GM12878 (cell line): ENCODE data around the gene SLAMF9. TPM values are rescaled to one million over a fixed set of nuclear protein-coding genes. Genes with fewer than 3 reads are reported as not detected.

Source experiments
- ATAC-seq: fragments of 200-7000 bp; cut with Tn5 transposase; 3 replicates; pipeline ENCODE4 v1.9.1; 2020; ENCODE audit warnings: mild to moderate bottlenecking, moderate library complexity
- BruUV-seq: library from RNA; stranded (reverse); fragments of 400-500 nt; replicated peaks from 2 replicates; lab custom pipeline; 2021; lab: Mats Ljungman, UMichigan
- CTCF ChIA-PET: fragments of 300-600 bp; sonication (Branson Sonifier 250); formaldehyde crosslinking; extraction: SDS; loops from one replicate; lab custom pipeline; 2021; ENCODE audit warnings: inconsistent platforms; lab: Yijun Ruan, JAX
- POLR2A ChIA-PET: fragments of 350-600 bp; formaldehyde crosslinking; extraction: SDS; loops from one replicate; lab custom pipeline; 2021; ENCODE audit warnings: inconsistent platforms; lab: Charles Lee
- RAD21 ChIA-PET: fragments of 300-600 bp; sonication (Branson Sonifier 250); formaldehyde crosslinking; loops from one replicate; lab custom pipeline; 2023; ENCODE audit warnings: antibody characterized with exemption; ENCODE audit not compliant: unreplicated experiment; lab: Charles Lee
- SMC1A ChIA-PET: fragments of 300-600 bp; sonication (Branson Sonifier 250); formaldehyde crosslinking; loops from one replicate; lab custom pipeline; 2023; ENCODE audit not compliant: unreplicated experiment, uncharacterized antibody; lab: Charles Lee
- DNase-seq: peaks from one replicate; pipeline ENCODE4 v3.0.0-alpha.2; 2011; ENCODE audit warnings: low read depth, low spot score
- FAIRE-seq: peaks from 3 replicates; lab custom pipeline; 2011; peaks lifted over from hg19 to GRCh38; lab: Jason Lieb, UNC
- H2AFZ ChIP-seq: 2 replicates; pipeline ENCODE4 v1.6.0; 2011; ENCODE audit warnings: low read depth, low read length, control low read depth; ENCODE audit not compliant: control insufficient read depth
- H3K27ac ChIP-seq: 2 replicates; pipeline ENCODE4 v1.5.1; 2011; ENCODE audit warnings: control low read depth; ENCODE audit not compliant: control insufficient read depth, insufficient read depth
- H3K27me3 ChIP-seq, 2 experiments: replicated peaks in 1 of 2; 2 replicates each; pipeline versions ENCODE4 v1.6.0 to v1.6.1; 2011; ENCODE audit warnings: low read length in 1 of 2; ENCODE audit not compliant: control insufficient read depth in 2 of 2, insufficient read depth in 2 of 2
- H3K36me3 ChIP-seq, 2 experiments: 2 replicates each; pipeline ENCODE4 v1.5.1; 2011; ENCODE audit warnings: low read length in 1 of 2; ENCODE audit not compliant: control insufficient read depth in 2 of 2, insufficient read depth in 2 of 2
- H3K4me1 ChIP-seq: 2 replicates; pipeline ENCODE4 v1.6.1; 2011; ENCODE audit warnings: mild to moderate bottlenecking, low read length, moderate library complexity, mixed read lengths; ENCODE audit not compliant: control insufficient read depth, insufficient read depth
- H3K4me2 ChIP-seq: 2 replicates; pipeline ENCODE4 v1.6.0; 2011; ENCODE audit warnings: control low read depth; ENCODE audit not compliant: control insufficient read depth, insufficient read depth
- H3K4me3 ChIP-seq: fragments of 200-600 bp; sonication (generic); 2 replicates; pipeline ENCODE4 v1.5.1; 2016
- H3K79me2 ChIP-seq: 2 replicates; pipeline ENCODE4 v1.6.0; 2011; ENCODE audit warnings: low read length; ENCODE audit not compliant: control insufficient read depth, insufficient read depth
- H3K9ac ChIP-seq: 2 replicates; pipeline ENCODE4 v1.8.0; 2011; ENCODE audit warnings: low read length, control low read depth, mixed read lengths; ENCODE audit not compliant: control insufficient read depth, insufficient read depth
- H3K9me3 ChIP-seq: replicated peaks from 3 replicates; pipeline ENCODE4 v1.5.1; 2011; ENCODE audit warnings: mild to moderate bottlenecking, low read length; ENCODE audit not compliant: control insufficient read depth, insufficient read depth
- H4K20me1 ChIP-seq: 2 replicates; pipeline ENCODE4 v1.6.0; 2011; ENCODE audit not compliant: control insufficient read depth, insufficient read depth
- CBX5 ChIP-seq: sonication (generic); IDR thresholded peaks from 2 replicates; pipeline ENCODE4 v1.6.1; 2016; ENCODE audit warnings: low read depth, moderate library complexity, mild to moderate bottlenecking, inconsistent platforms
- GABPA ChIP-seq: IDR thresholded peaks from 2 replicates; pipeline ENCODE4 v1.6.1; 2014; ENCODE audit warnings: antibody characterized with exemption, low read depth, mild to moderate bottlenecking, inconsistent platforms
- NFXL1 ChIP-seq: fragments of 450-650 bp; IDR thresholded peaks from 2 replicates; pipeline ENCODE4 v1.6.1; 2017; ENCODE audit warnings: antibody characterized with exemption, mild to moderate bottlenecking, borderline replicate concordance
- POLR2AphosphoS5 ChIP-seq: IDR thresholded peaks from 2 replicates; pipeline ENCODE4 v1.6.1; 2011; ENCODE audit warnings: mild to moderate bottlenecking, low read length, inconsistent platforms
- STAT1 ChIP-seq: fragments of 450-650 bp; conservative IDR thresholded peaks from 2 replicates; pipeline ENCODE4 v1.6.1; 2014; ENCODE audit warnings: antibody characterized with exemption, mild to moderate bottlenecking
- TARDBP ChIP-seq: IDR thresholded peaks from 2 replicates; pipeline ENCODE4 v1.6.1; 2016; ENCODE audit warnings: borderline replicate concordance
- whole genome bisulfite sequencing: methylation state at CpG from one replicate; pipeline ENCODE4 v1.1.6; 2016; ENCODE audit warnings: low lambda C conversion rate; ENCODE audit not compliant: insufficient replicate concordance, insufficient coverage; ENCODE audit errors: missing lambda C conversion rate; 5-methylcytosine and 5-hydroxymethylcytosine counted together
- in situ Hi-C: fragments of 300-500 bp; cut with MboI; formaldehyde crosslinking; loops from 9 replicates; pipeline ENCODE4 v1.14.3; 2018; ENCODE audit warnings: mixed read lengths
- intact Hi-C: fragments of 100-400 bp; cut with micrococcal nuclease; formaldehyde crosslinking; loops from one replicate; pipeline ENCODE4 v1.14.2; 2022; ENCODE audit not compliant: unreplicated experiment
- polyA plus RNA-seq, 11 experiments: library from polyadenylated mRNA; depleted of rRNA in 4 of 11; unstranded in 6 of 11; stranded (reverse) in 5 of 11; fragments of >200 nt; fragmentation: Nextera tagmentation in 4 of 11; fragmentation: Illumina TruSeq in 1 of 11; extraction: Ambion mirVana in 4 of 11; extraction: Trizol in 1 of 11; gene quantifications; 1 replicate in 1 of 11; 2 replicates in 10 of 11; pipeline versions ENCODE4 v1.2.1 to v1.2.3, GENCODE V29; 2011 to 2016; ENCODE audit warnings: inconsistent platforms in 2 of 11, missing spikeins in 2 of 11, low read depth in 1 of 11
- total RNA-seq, 4 experiments: library from RNA; depleted of rRNA in 3 of 4; stranded (reverse); fragments of >200 nt in 3 of 4; fragmentation: Illumina TruSeq in 1 of 4; extraction: Trizol in 1 of 4; gene quantifications; 2 replicates each; pipeline versions ENCODE4 v1.2.1 to v1.2.3, GENCODE V29; 2013 to 2021
- TF ChIP-seq, protein P1 (sequence below): IDR thresholded peaks from 2 replicates; pipeline ENCODE4 v1.6.1; 2012; ENCODE audit warnings: low read depth, low read length, improper control_type of control experiment
- TF ChIP-seq, protein P2 (sequence below): fragments of 450-650 bp; IDR thresholded peaks from 2 replicates; pipeline ENCODE4 v1.6.1; 2018; ENCODE audit warnings: mild to moderate bottlenecking, low read depth, moderate library complexity; ENCODE audit not compliant: partially characterized antibody

Gene SLAMF9
- total and polyA plus RNA-seq, 10 of the 15 experiments (the other 5 are each of a cell fraction or from before 2014, with no cell fraction given): not detected

DNA sequence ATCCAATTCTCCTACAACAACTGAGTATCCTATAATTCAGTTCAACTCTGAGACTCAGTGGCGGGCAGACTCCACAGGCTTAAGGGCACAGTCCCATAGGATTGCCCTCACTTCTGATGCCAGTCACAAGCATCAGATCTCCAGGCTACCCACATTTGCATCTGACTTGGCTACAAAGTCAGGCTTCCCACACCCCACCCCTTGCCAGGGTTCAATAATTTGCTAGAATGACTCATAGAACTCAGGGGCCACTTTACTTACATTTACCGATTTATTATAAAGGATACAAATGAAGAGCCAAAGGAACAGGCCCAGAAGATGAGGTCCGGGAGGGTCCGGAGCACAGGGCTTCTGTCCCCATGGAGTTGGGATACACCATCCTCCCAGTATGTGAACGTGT is 36.0 kb upstream of the SLAMF9 start:
- SMC1A ChIA-PET: no interaction called here
- H3K4me3 ChIP-seq: no peak overlapping the region
- no peaks in the 10 kb centered on the region for H4K20me1 ChIP-seq
- RAD21 ChIA-PET: interaction anchor here (2.0 kb wide), 1 partner anchor 17 kb away, joined by 4 read pairs; no protein-coding TSS in a partner anchor
- 47% methylated on average over 5 of the region's 5 CpGs for WGBS
- H3K27me3 ChIP-seq: no peaks in the 10 kb centered on the region; a peak in 2 of 4 replicates
- POLR2A ChIA-PET: no interaction called here
- no peak for DNase-seq
- no TSS peak for BruUV-seq
- H3K36me3 ChIP-seq: no peaks in the 10 kb centered on the region
- TF ChIP-seq TARDBP: no peak
- no peak for TF ChIP-seq CBX5
- TF ChIP-seq STAT1: no peak
- no peak for TF ChIP-seq GABPA
- no peak for TF ChIP-seq POLR2AphosphoS5
- TF ChIP-seq, protein P1, sequence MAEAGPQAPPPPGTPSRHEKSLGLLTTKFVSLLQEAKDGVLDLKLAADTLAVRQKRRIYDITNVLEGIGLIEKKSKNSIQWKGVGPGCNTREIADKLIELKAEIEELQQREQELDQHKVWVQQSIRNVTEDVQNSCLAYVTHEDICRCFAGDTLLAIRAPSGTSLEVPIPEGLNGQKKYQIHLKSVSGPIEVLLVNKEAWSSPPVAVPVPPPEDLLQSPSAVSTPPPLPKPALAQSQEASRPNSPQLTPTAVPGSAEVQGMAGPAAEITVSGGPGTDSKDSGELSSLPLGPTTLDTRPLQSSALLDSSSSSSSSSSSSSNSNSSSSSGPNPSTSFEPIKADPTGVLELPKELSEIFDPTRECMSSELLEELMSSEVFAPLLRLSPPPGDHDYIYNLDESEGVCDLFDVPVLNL: no peak
- TF ChIP-seq, protein P2, sequence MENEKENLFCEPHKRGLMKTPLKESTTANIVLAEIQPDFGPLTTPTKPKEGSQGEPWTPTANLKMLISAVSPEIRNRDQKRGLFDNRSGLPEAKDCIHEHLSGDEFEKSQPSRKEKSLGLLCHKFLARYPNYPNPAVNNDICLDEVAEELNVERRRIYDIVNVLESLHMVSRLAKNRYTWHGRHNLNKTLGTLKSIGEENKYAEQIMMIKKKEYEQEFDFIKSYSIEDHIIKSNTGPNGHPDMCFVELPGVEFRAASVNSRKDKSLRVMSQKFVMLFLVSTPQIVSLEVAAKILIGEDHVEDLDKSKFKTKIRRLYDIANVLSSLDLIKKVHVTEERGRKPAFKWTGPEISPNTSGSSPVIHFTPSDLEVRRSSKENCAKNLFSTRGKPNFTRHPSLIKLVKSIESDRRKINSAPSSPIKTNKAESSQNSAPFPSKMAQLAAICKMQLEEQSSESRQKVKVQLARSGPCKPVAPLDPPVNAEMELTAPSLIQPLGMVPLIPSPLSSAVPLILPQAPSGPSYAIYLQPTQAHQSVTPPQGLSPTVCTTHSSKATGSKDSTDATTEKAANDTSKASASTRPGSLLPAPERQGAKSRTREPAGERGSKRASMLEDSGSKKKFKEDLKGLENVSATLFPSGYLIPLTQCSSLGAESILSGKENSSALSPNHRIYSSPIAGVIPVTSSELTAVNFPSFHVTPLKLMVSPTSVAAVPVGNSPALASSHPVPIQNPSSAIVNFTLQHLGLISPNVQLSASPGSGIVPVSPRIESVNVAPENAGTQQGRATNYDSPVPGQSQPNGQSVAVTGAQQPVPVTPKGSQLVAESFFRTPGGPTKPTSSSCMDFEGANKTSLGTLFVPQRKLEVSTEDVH: no peak
- no peak for TF ChIP-seq NFXL1
- H3K9me3 ChIP-seq: no peaks in the 10 kb centered on the region
- intact Hi-C loops (no loop called here), in situ Hi-C loops (no loop called here)
- H3K27ac ChIP-seq: no peak overlapping the region
- no peaks in the 10 kb centered on the region for H3K79me2 ChIP-seq
- no peak for FAIRE-seq
- H3K9ac ChIP-seq: no peak overlapping the region
- no peak for ATAC-seq
- H2AFZ ChIP-seq: no peak overlapping the region
- CTCF ChIA-PET: interaction anchor here (1.0 to 3.2 kb wide), 2 partner anchors 11 to 17 kb away, joined by 4 to 27 read pairs; no protein-coding TSS in a partner anchor
- H3K4me1 ChIP-seq: no peaks in the 10 kb centered on the region
- no peak overlapping the region for H3K4me2 ChIP-seq
